DOHH2 (cell line): ENCODE data around the gene OR10A3.

ENCODE experiments used
- H3F3A ChIP-seq: fragments of 200-600 bp; sonication (generic), shearing (Covaris generic); 2 replicates; pipeline ENCODE4 v1.6.0; 2016; ENCODE audit warnings: antibody characterized with exemption, mild to moderate bottlenecking; ENCODE audit not compliant: control insufficient read depth, insufficient read depth
- H3K27ac ChIP-seq: fragments of 200-600 bp; sonication (generic); 2 replicates; pipeline ENCODE4 v1.5.1; 2014; ENCODE audit warnings: low read depth, mild to moderate bottlenecking, low read length, moderate library complexity
- H3K27me3 ChIP-seq: fragments of 200-600 bp; sonication (generic); 2 replicates; pipeline ENCODE4 v1.6.1; 2014; ENCODE audit warnings: mild to moderate bottlenecking, low read length, mixed read lengths; ENCODE audit not compliant: control insufficient read depth
- H3K36me3 ChIP-seq: fragments of 200-600 bp; sonication (generic); 2 replicates; pipeline ENCODE4 v1.6.1; 2014; ENCODE audit warnings: mild to moderate bottlenecking, low read length, moderate library complexity, mixed read lengths; ENCODE audit not compliant: control insufficient read depth
- H3K4me1 ChIP-seq: fragments of 200-600 bp; sonication (generic); 2 replicates; pipeline ENCODE4 v1.6.1; 2014; ENCODE audit warnings: mild to moderate bottlenecking, low read length, mixed read lengths; ENCODE audit not compliant: control insufficient read depth
- H3K4me2 ChIP-seq: fragments of 200-600 bp; sonication (generic); 2 replicates; pipeline ENCODE4 v1.6.0; 2014; ENCODE audit warnings: mild to moderate bottlenecking, low read length, moderate library complexity
- H3K4me3 ChIP-seq: fragments of 200-600 bp; sonication (generic); 2 replicates; pipeline ENCODE4 v1.5.1; 2014; ENCODE audit warnings: mild to moderate bottlenecking, low read length, mixed read lengths
- H3K79me2 ChIP-seq: fragments of 200-600 bp; sonication (generic); 2 replicates; pipeline ENCODE4 v1.6.1; 2014; ENCODE audit warnings: mild to moderate bottlenecking, low read length, mixed read lengths; ENCODE audit not compliant: control insufficient read depth
- H3K9me2 ChIP-seq: fragments of 200-600 bp; sonication (generic); replicated peaks from 2 replicates; pipeline ENCODE4 v1.6.1; 2014; ENCODE audit warnings: mild to moderate bottlenecking, low read length, mixed read lengths; ENCODE audit not compliant: control insufficient read depth
- H3K9me3 ChIP-seq: fragments of 200-600 bp; sonication (generic); 2 replicates; pipeline ENCODE4 v1.6.1; 2014; ENCODE audit warnings: antibody characterized with exemption, low read length, mixed read lengths; ENCODE audit not compliant: control insufficient read depth, insufficient read depth
- H4K20me1 ChIP-seq: fragments of 200-600 bp; sonication (generic); 2 replicates; pipeline ENCODE4 v1.6.0; 2014; ENCODE audit warnings: low read depth, mild to moderate bottlenecking, antibody characterized with exemption, low read length, moderate library complexity; ENCODE audit not compliant: control insufficient read depth, insufficient read depth
- EZH2phosphoT487 ChIP-seq: fragments of 200-600 bp; sonication (generic); IDR thresholded peaks from 2 replicates; pipeline ENCODE4 v1.6.1; 2017; ENCODE audit warnings: borderline replicate concordance, mild to moderate bottlenecking, antibody characterized with exemption, low read length, moderate library complexity, mixed read lengths
- TF ChIP-seq, protein P1 (sequence below): fragments of 200-600 bp; sonication (generic); IDR thresholded peaks from one replicate; pipeline ENCODE4 v1.5.1; 2014; ENCODE audit warnings: antibody characterized with exemption, mild to moderate bottlenecking, low read depth, low read length; ENCODE audit not compliant: poor library complexity, severe bottlenecking

The OR10A3 gene

GRCh38 chr11:7893796-7894195 is 47.7 kb downstream of the OR10A3 start:
- no peak overlapping the region for H3K4me3 ChIP-seq
- no peak overlapping the region for H3K27ac ChIP-seq
- no peaks in the 10 kb centered on the region for H4K20me1 ChIP-seq
- no peaks in the 10 kb centered on the region for H3K9me3 ChIP-seq
- no peaks in the 10 kb centered on the region for H3K79me2 ChIP-seq
- TF ChIP-seq, protein P1, sequence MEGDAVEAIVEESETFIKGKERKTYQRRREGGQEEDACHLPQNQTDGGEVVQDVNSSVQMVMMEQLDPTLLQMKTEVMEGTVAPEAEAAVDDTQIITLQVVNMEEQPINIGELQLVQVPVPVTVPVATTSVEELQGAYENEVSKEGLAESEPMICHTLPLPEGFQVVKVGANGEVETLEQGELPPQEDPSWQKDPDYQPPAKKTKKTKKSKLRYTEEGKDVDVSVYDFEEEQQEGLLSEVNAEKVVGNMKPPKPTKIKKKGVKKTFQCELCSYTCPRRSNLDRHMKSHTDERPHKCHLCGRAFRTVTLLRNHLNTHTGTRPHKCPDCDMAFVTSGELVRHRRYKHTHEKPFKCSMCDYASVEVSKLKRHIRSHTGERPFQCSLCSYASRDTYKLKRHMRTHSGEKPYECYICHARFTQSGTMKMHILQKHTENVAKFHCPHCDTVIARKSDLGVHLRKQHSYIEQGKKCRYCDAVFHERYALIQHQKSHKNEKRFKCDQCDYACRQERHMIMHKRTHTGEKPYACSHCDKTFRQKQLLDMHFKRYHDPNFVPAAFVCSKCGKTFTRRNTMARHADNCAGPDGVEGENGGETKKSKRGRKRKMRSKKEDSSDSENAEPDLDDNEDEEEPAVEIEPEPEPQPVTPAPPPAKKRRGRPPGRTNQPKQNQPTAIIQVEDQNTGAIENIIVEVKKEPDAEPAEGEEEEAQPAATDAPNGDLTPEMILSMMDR: no peak
- no peak for TF ChIP-seq EZH2phosphoT487
- H3K36me3 ChIP-seq: no peaks in the 10 kb centered on the region
- peaks cover 21% of the 10 kb centered on the region for H3F3A ChIP-seq
- H3K4me1 ChIP-seq: peaks cover 48% of the 10 kb centered on the region
- no peak overlapping the region for H3K4me2 ChIP-seq
- no peaks in the 10 kb centered on the region for H3K9me2 ChIP-seq
- H3K27me3 ChIP-seq: no peaks in the 10 kb centered on the region

- no peaks in the 10 kb centered on the region for H3K9me3 ChIP-seq
- no peaks in the 10 kb centered on the region for H4K20me1 ChIP-seq
- H3K4me3 ChIP-seq: peak overlapping the region; percentile 74
- peaks cover 21% of the 10 kb centered on the region for H3F3A ChIP-seq
- peaks cover 52% of the 10 kb centered on the region for H3K4me1 ChIP-seq
- H3K27me3 ChIP-seq: no peaks in the 10 kb centered on the region
- H3K36me3 ChIP-seq: no peaks in the 10 kb centered on the region
- TF ChIP-seq EZH2phosphoT487: no peak
- TF ChIP-seq, protein P1: peak; percentile 83
- peak overlapping the region; percentile 88 for H3K4me2 ChIP-seq
- H3K9me2 ChIP-seq: no peaks in the 10 kb centered on the region
- no peaks in the 10 kb centered on the region for H3K79me2 ChIP-seq
- peak overlapping the region; percentile 96 for H3K27ac ChIP-seq
Measured at GRCh38 chr11:7892840-7893254, 48.7 kb downstream of the OR10A3 start.

DNA sequence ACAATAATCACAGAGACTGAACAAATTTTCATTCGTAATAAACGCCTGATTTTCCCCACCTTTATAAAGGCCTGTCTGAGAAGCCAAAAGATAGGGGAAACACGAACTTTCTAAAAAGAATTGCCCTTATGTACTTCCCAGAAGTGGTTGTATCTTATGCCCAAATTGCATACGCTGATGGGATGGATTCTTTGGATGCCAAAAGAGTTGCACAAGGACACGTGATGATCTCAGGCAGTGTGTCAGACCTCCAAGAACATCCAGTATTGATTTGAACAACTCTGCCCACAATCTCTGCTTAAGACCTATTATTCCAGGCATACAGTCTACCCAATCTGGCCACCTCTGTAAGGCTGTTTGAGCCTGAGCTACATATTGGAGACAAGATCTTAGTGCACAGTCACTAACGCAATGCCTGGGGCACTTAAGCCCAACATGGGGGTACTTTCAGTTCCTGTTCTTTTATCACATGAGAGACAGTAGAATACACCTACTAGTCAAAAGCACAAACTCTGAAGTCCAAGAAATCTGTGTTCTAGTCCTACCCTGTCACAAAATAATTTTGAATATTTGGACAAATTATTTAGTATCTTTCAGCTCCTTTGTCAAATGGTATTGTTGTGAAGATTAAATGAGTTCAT is 49.3 kb downstream of the OR10A3 start:
- H3K9me2 ChIP-seq: no peaks in the 10 kb centered on the region
- peak overlapping the region; percentile 74 for H3K4me3 ChIP-seq
- H3K27me3 ChIP-seq: no peaks in the 10 kb centered on the region
- no peak for TF ChIP-seq EZH2phosphoT487
- TF ChIP-seq, protein P1: no peak
- no peaks in the 10 kb centered on the region for H4K20me1 ChIP-seq
- peaks cover 56% of the 10 kb centered on the region for H3K4me1 ChIP-seq
- no peaks in the 10 kb centered on the region for H3K79me2 ChIP-seq
- H3K9me3 ChIP-seq: no peaks in the 10 kb centered on the region
- peak overlapping the region; percentile 96 for H3K27ac ChIP-seq
- no peaks in the 10 kb centered on the region for H3K36me3 ChIP-seq
- H3F3A ChIP-seq: peaks cover 21% of the 10 kb centered on the region
- H3K4me2 ChIP-seq: peak overlapping the region; percentile 88
